ENCODE measurements around the gene ENDOU. TPM values are rescaled to one million over a fixed set of nuclear protein-coding genes. Genes with fewer than 3 reads are reported as not detected.
"Not testable (repeated sequence)": the region's sequence is repeated elsewhere in the genome, so short reads cannot be mapped to it uniquely, and the experiment has no call there.

The ENDOU gene
- total RNA-seq, 1 experiment from 2014 or later: not detected

GRCh38 chr12:47672068-47672467 is 53.2 kb downstream of the ENDOU start (continued):
- no peak for TF ChIP-seq AR (CRISPR knock-in tag; IDR thresholded peaks at IDR 0.05)
- no peak for TF ChIP-seq ZNF671 (CRISPR knock-in tag; IDR thresholded peaks at IDR 0.05)
- TF ChIP-seq AFF4 (CRISPR knock-in tag; IDR thresholded peaks at IDR 0.05; ENCODE audit: borderline replicate concordance): no peak
- no peak for TF ChIP-seq ZNF416 (CRISPR knock-in tag; IDR thresholded peaks at IDR 0.05)
- no peak for TF ChIP-seq ZMAT4 (CRISPR knock-in tag; IDR thresholded peaks at IDR 0.05)
- no peak for TF ChIP-seq HMGA2 (CRISPR knock-in tag; IDR thresholded peaks at IDR 0.05)
- TF ChIP-seq FOXP1 (CRISPR knock-in tag; IDR thresholded peaks at IDR 0.05; ENCODE audit: borderline replicate concordance): no peak
- TF ChIP-seq FOXJ3 (CRISPR knock-in tag; IDR thresholded peaks at IDR 0.05; ENCODE audit: borderline replicate concordance): no peak

DNA sequence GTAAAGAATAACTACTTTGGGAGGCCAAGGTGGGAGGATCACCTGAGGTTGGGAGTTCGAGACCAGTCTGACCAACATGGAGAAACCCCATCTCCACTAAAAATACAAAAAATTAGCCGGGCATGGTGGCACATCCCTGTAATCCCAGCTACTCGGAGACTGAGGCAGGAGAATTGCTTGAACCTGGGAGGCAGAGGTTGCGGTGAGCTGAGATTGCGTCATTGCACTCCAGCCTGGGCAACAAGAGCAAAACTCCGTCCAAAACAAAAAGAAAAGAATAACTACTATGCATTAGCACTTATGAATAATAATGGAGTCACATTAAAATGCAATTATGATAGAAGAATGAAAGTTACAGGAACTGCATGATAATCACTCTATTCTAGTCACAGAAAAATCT is 57.4 kb downstream of the ENDOU start:
- ATAC-seq; H3K27ac Mint-ChIP-seq; H3K4me1 Mint-ChIP-seq; DNase-seq (ENCODE audit: low spot score); H3K4me3 Mint-ChIP-seq; H3K27me3 Mint-ChIP-seq (ENCODE audit: low read depth); POLR2A ChIA-PET; H3K9me3 Mint-ChIP-seq; CTCF ChIA-PET: not testable (repeated sequence)
- peaks cover 33% of the 10 kb centered on the region for H3K36me3 Mint-ChIP-seq

Other genes starting within 250 kb of the ENDOU start
- 34.4 to 44.3 TPM (median 40.6 TPM) in 3 replicates for gene RPAP3, start 19.5 kb downstream of the ENDOU start, total RNA-seq (2021)
- gene RAPGEF3, start 33.4 kb upstream of the ENDOU start, total RNA-seq (2021): 9.0 to 13.3 TPM (median 9.7 TPM) in 3 replicates
- gene SLC48A1, start 47.7 kb upstream of the ENDOU start, total RNA-seq (2021): 13.5 to 16.8 TPM (median 13.8 TPM) in 3 replicates
- 89.9 to 111 TPM (median 94.7 TPM) in 3 replicates for gene HDAC7, start 94.4 kb upstream of the ENDOU start, total RNA-seq (2021)
- 0.76 to 1.3 TPM (median 0.76 TPM) in 3 replicates for gene VDR, start 179.5 kb upstream of the ENDOU start, total RNA-seq (2021)
- 48.3 to 50.8 TPM (median 49.1 TPM) in 3 replicates for gene TMEM106C, start 238.1 kb upstream of the ENDOU start, total RNA-seq (2021)